NT2/D1 (cell line): ENCODE measurements around the gene KMT2C.

Source experiments
- SUZ12 ChIP-seq: IDR thresholded peaks from 2 replicates; pipeline ENCODE4 v1.6.1; 2011; ENCODE audit not compliant: insufficient read length, insufficient read depth; ENCODE audit errors: extremely low read depth
- YY1 ChIP-seq: IDR thresholded peaks from 2 replicates; pipeline ENCODE4 v1.6.1; 2011; ENCODE audit not compliant: insufficient read length, insufficient read depth
- ZNF274 ChIP-seq: IDR thresholded peaks from 2 replicates; pipeline ENCODE4 v1.6.1; 2011; ENCODE audit warnings: mild to moderate bottlenecking, low read depth, low read length

DNA sequence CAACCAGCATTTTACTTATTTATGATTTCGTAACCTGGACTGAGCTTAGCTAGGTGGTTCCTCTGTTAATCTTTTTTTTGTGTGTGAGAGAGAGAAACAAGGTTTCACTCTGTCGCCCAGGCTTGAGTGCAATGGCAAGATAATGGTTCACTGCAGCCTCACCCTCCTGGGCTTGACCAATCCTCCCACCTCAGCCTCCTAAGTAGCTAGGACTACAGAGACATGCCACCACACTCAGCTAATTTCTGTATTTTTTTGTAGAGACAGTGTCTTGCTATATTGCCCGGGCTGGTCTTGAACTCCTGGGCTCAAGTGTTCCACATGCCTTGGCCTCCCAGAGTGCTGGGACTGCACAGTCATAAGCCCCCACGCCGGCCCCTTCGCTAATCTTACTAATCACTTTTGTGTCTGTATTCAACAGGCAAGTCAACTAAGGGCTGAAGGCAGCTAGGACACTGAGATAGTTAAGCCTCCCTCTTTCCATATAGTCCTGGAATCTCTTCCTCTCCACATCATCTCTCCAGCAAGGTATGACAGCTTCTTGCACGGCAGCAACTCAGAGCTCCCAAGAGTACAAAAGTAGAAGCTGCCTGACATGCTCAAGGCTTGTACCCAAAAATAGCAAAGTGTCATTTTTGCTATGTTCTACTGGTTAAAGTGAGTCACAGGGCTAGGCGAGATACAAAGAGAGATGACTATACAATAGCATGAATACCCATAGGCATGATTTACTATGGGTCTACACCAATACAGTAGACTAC is 11.3 kb downstream of the KMT2C start:
- TF ChIP-seq YY1 = no peak
- TF ChIP-seq ZNF274 = no peak
- TF ChIP-seq SUZ12 = no peak
